Spleen (tissue), 7 donors: ENCODE data around the gene SPHK1.

Experiments used
- POLR2A ChIP-seq, 3 donors: fragments of 450-650 bp; IDR thresholded peaks; one replicate each; pipeline ENCODE4 v1.5.1; 2017; ENCODE audit warnings: antibody characterized with exemption in 3 of 3, mild to moderate bottlenecking in 1 of 3
- POLR2AphosphoS5 ChIP-seq, 3 donors: sonication (generic); formaldehyde crosslinking; IDR thresholded peaks; one replicate each; pipeline ENCODE4 v1.5.1; 2017; ENCODE audit warnings: antibody characterized with exemption in 3 of 3
- TF ChIP-seq, protein P1 (sequence below), 11 experiments: fragments of 200-600 bp in 7 of 11; fragments of 450-650 bp in 4 of 11; sonication (generic) in 4 of 11; IDR thresholded peaks in 8 of 11; conservative IDR thresholded peaks in 3 of 11; 1 replicate in 7 of 11; 2 replicates in 4 of 11; pipeline versions ENCODE4 v1.4.0 to v1.8.0; 2016 to 2021; ENCODE audit warnings: antibody characterized with exemption in 11 of 11, inconsistent platforms in 4 of 11, mild to moderate bottlenecking in 1 of 11
- donor health status: DM: no; HTN: no; CAD: no; lungs with moderate emphysema.
- donor health status: DM: no; HTN: no; CAD: no.
- donor health status: DM: no; HTN: no; CAD: no.

DNA sequence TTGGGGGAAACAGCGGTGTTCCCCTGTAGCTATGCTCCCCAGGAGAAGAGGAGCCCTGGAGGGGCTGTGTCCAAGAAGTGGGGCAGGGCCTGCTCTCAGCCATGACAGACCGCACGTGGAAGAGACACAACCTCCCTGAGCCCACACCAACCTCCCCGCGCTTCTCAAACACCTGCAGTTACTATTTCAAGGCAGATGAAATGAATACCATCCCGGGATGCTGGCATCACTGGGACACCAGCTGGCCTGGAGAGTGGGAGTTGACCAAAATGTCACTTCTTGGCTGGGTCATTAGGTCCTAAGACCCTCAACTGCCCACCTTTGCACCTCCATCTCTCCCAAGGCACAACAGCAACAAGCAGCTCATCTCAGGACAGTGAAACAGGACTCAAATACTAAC is 32.0 kb downstream of the SPHK1 start:
- TF ChIP-seq, protein P1, sequence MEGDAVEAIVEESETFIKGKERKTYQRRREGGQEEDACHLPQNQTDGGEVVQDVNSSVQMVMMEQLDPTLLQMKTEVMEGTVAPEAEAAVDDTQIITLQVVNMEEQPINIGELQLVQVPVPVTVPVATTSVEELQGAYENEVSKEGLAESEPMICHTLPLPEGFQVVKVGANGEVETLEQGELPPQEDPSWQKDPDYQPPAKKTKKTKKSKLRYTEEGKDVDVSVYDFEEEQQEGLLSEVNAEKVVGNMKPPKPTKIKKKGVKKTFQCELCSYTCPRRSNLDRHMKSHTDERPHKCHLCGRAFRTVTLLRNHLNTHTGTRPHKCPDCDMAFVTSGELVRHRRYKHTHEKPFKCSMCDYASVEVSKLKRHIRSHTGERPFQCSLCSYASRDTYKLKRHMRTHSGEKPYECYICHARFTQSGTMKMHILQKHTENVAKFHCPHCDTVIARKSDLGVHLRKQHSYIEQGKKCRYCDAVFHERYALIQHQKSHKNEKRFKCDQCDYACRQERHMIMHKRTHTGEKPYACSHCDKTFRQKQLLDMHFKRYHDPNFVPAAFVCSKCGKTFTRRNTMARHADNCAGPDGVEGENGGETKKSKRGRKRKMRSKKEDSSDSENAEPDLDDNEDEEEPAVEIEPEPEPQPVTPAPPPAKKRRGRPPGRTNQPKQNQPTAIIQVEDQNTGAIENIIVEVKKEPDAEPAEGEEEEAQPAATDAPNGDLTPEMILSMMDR (IDR thresholded peaks at IDR 0.05 in 8 of 11, conservative IDR thresholded peaks at IDR 0.05 in 3 of 11): no peak
- no peak for TF ChIP-seq POLR2AphosphoS5 (IDR thresholded peaks at IDR 0.05)
- no peak for TF ChIP-seq POLR2A (IDR thresholded peaks at IDR 0.05)
